Epidermal melanocyte (primary cell): Measurements from ENCODE around the gene ELOVL5.
"Not testable (repeated sequence)": the region's sequence is repeated elsewhere in the genome, so short reads cannot be mapped to it uniquely, and the experiment has no call there.

Experiments
- DNase-seq: peaks from one replicate; pipeline ENCODE4 v3.0.0; 2011; ENCODE audit warnings: low spot score; ENCODE audit not compliant: insufficient read length

Gene ELOVL5

GRCh38 chr6:53330137-53330536, 18.6 kb downstream of the ELOVL5 start:
- DNase-seq = no peak

- DNase-seq = no peak
These were observed 20.4 kb downstream of the ELOVL5 start for GRCh38 chr6:53328375-53328774.

GRCh38 chr6:53327017-53327395, 21.7 kb downstream of the ELOVL5 start:
- no peak for DNase-seq

GRCh38 chr6:53326372-53327016, 22.3 kb downstream of the ELOVL5 start:
- peak; percentile 50 for DNase-seq

- no peak for DNase-seq
These were observed 23.0 kb downstream of the ELOVL5 start for GRCh38 chr6:53325785-53326184.

- DNase-seq = no peak
These were observed 26.3 kb downstream of the ELOVL5 start for GRCh38 chr6:53322188-53323029.

GRCh38 chr6:53321701-53322100, 27.0 kb downstream of the ELOVL5 start:
- DNase-seq = no peak

- DNase-seq = no peak
These were observed 27.8 kb downstream of the ELOVL5 start for GRCh38 chr6:53320964-53321363.

- DNase-seq = no peak
These were observed 30.3 kb downstream of the ELOVL5 start for GRCh38 chr6:53318429-53318828.

- no peak for DNase-seq
These were observed 30.9 kb downstream of the ELOVL5 start for GRCh38 chr6:53317861-53318260.

- DNase-seq = not testable (repeated sequence)
These were observed 31.5 kb downstream of the ELOVL5 start for GRCh38 chr6:53317299-53317698.

GRCh38 chr6:53316142-53316541, 32.6 kb downstream of the ELOVL5 start:
- DNase-seq = no peak

- no peak for DNase-seq
These were observed 33.5 kb downstream of the ELOVL5 start for GRCh38 chr6:53315086-53315724.

- no peak for DNase-seq
These were observed 34.9 kb downstream of the ELOVL5 start for GRCh38 chr6:53313784-53314400.

- no peak for DNase-seq
These were observed 36.4 kb downstream of the ELOVL5 start for GRCh38 chr6:53312355-53312754.

- no peak for DNase-seq
These were observed 37.2 kb downstream of the ELOVL5 start for GRCh38 chr6:53311586-53311935.

GRCh38 chr6:53310771-53311585, 37.8 kb downstream of the ELOVL5 start:
- no peak for DNase-seq

- no peak for DNase-seq
These were observed 38.8 kb downstream of the ELOVL5 start for GRCh38 chr6:53309901-53310300.

GRCh38 chr6:53309059-53309900, 39.5 kb downstream of the ELOVL5 start:
- peak; percentile 59 for DNase-seq

- no peak for DNase-seq
These were observed 41.9 kb downstream of the ELOVL5 start for GRCh38 chr6:53306819-53307347.
